ENCODE measurements around the gene EDEM2. TPM values are rescaled to one million over a fixed set of nuclear protein-coding genes. Genes with fewer than 3 reads are reported as not detected.
A peak's percentile ranks its signal among the peaks of the same experiment; 100 is the strongest.
"Not testable (repeated sequence)": the region's sequence is repeated elsewhere in the genome, so short reads cannot be mapped to it uniquely, and the experiment has no call there.

EDEM2 gene
- total RNA-seq (22.7 TPM), polyA plus RNA-seq (10 to 100 TPM; 46.4 to 52.1 (median 50.4) TPM)

GRCh38 chr20:35146920-35147574 lies at the start of gene EDEM2:
Gene EDEM2 (minus strand): TSS chr20:35147336. CDS start chr20:35147258, 78 bp downstream.
- H3K4me1 Mint-ChIP-seq: peaks cover 17 to 53% (median 32%) of the 10 kb centered on the region in 4 donors
- H3K4me3 ChIP-seq (ENCODE audit: low read depth, low read length): peak within 1 kb of the TSS; percentile 93
- DNase-seq: peak; percentile 93 to 96 (median 93)
- H3K27ac ChIP-seq (ENCODE audit: insufficient read depth, low read length, poor library complexity, severe bottlenecking): peak within 1 kb of the TSS; percentile 73
- peak within 1 kb of the TSS; percentile 98 to 100 (median 99) for H3K4me3 Mint-ChIP-seq
- no peaks in the 10 kb centered on the region for H3K9me3 Mint-ChIP-seq
- peak within 1 kb of the TSS; percentile 92 to 98 (median 97) for H3K27ac Mint-ChIP-seq
- H3K27me3 Mint-ChIP-seq: no peaks in the 10 kb centered on the region
- peaks cover 29% of the 10 kb centered on the region for H3K4me1 ChIP-seq (ENCODE audit: control insufficient read depth, insufficient read depth, low read length, poor library complexity, severe bottlenecking)
- peaks cover 16% of the 10 kb centered on the region for H3K36me3 ChIP-seq (ENCODE audit: control insufficient read depth, insufficient read depth, low read length)
- peak; percentile 86 to 87 for ATAC-seq (ENCODE audit: low read depth in 2 of 2)
- H3K27me3 ChIP-seq (ENCODE audit: control insufficient read depth, insufficient read depth, low read length): no peaks in the 10 kb centered on the region
- no peaks in the 10 kb centered on the region for H3K9me3 ChIP-seq (ENCODE audit: control insufficient read depth in 2 of 2, low read length in 2 of 2)
- peaks cover 13% of the 10 kb centered on the region for H3K36me3 Mint-ChIP-seq

GRCh38 chr20:35196313-35196712 lies 49.2 kb upstream of the EDEM2 start:
- H3K27ac Mint-ChIP-seq: no peak overlapping the region
- Histone ChIP-seq H3K4me3 (ENCODE audit: low read depth, low read length) (no peak overlapping the region), H3K9me3 (ENCODE audit: control insufficient read depth in 2 of 2, low read length in 2 of 2) (peaks cover 8 to 13% of the 10 kb centered on the region in 2 experiments), H3K27me3 (ENCODE audit: control insufficient read depth, insufficient read depth, low read length) (no peaks in the 10 kb centered on the region), H3K27ac (ENCODE audit: insufficient read depth, low read length, poor library complexity, severe bottlenecking) (no peak overlapping the region), H3K4me1 (ENCODE audit: control insufficient read depth, insufficient read depth, low read length, poor library complexity, severe bottlenecking) (no peaks in the 10 kb centered on the region), H3K36me3 (ENCODE audit: control insufficient read depth, insufficient read depth, low read length) (no peaks in the 10 kb centered on the region)
- H3K4me1 Mint-ChIP-seq: peaks cover 0 to 5% (median under 1%) of the 10 kb centered on the region in 4 donors
- peaks cover 0 to 16% (median 13%) of the 10 kb centered on the region in 7 donors for H3K9me3 Mint-ChIP-seq
- H3K27me3 Mint-ChIP-seq: no peaks in the 10 kb centered on the region
- ATAC-seq (ENCODE audit: low read depth in 2 of 2) (no peak), DNase-seq (no peak)
- H3K36me3 Mint-ChIP-seq: peaks cover 34% of the 10 kb centered on the region
- no peak overlapping the region for H3K4me3 Mint-ChIP-seq

GRCh38 chr20:35193031-35193791 lies 46.1 kb upstream of the EDEM2 start:
- DNase-seq; H3K4me3 Mint-ChIP-seq; H3K36me3 ChIP-seq (ENCODE audit: control insufficient read depth, insufficient read depth, low read length); H3K27me3 Mint-ChIP-seq; H3K4me1 Mint-ChIP-seq; ATAC-seq (ENCODE audit: low read depth in 2 of 2); H3K4me1 ChIP-seq (ENCODE audit: control insufficient read depth, insufficient read depth, low read length, poor library complexity, severe bottlenecking); H3K27ac ChIP-seq (ENCODE audit: insufficient read depth, low read length, poor library complexity, severe bottlenecking); H3K4me3 ChIP-seq (ENCODE audit: low read depth, low read length); H3K27me3 ChIP-seq (ENCODE audit: control insufficient read depth, insufficient read depth, low read length); H3K27ac Mint-ChIP-seq: not testable (repeated sequence)
- peaks cover 0 to 13% (median 11%) of the 10 kb centered on the region in 7 donors for H3K9me3 Mint-ChIP-seq
- peaks cover 8 to 13% of the 10 kb centered on the region in 2 experiments for H3K9me3 ChIP-seq (ENCODE audit: control insufficient read depth in 2 of 2, low read length in 2 of 2)
- peaks cover 30% of the 10 kb centered on the region for H3K36me3 Mint-ChIP-seq

GRCh38 chr20:35192118-35192872 lies 45.2 kb upstream of the EDEM2 start:
- no peak for DNase-seq
- H3K4me1 Mint-ChIP-seq: peaks cover 0 to 5% (median 3%) of the 10 kb centered on the region in 4 donors
- no peaks in the 10 kb centered on the region for H3K27me3 ChIP-seq (ENCODE audit: control insufficient read depth, insufficient read depth, low read length)
- no peaks in the 10 kb centered on the region for H3K4me1 ChIP-seq (ENCODE audit: control insufficient read depth, insufficient read depth, low read length, poor library complexity, severe bottlenecking)
- peaks cover 8 to 13% of the 10 kb centered on the region in 2 experiments for H3K9me3 ChIP-seq (ENCODE audit: control insufficient read depth in 2 of 2, low read length in 2 of 2)
- peaks cover 29% of the 10 kb centered on the region for H3K36me3 Mint-ChIP-seq
- H3K4me3 Mint-ChIP-seq: no peak overlapping the region
- no peak overlapping the region for H3K27ac Mint-ChIP-seq
- no peaks in the 10 kb centered on the region for H3K27me3 Mint-ChIP-seq
- H3K9me3 Mint-ChIP-seq: peaks cover 0 to 13% (median 10%) of the 10 kb centered on the region in 7 donors
- no peak for ATAC-seq (ENCODE audit: low read depth in 2 of 2)
- no peaks in the 10 kb centered on the region for H3K36me3 ChIP-seq (ENCODE audit: control insufficient read depth, insufficient read depth, low read length)
- H3K27ac ChIP-seq (ENCODE audit: insufficient read depth, low read length, poor library complexity, severe bottlenecking): no peak overlapping the region
- no peak overlapping the region for H3K4me3 ChIP-seq (ENCODE audit: low read depth, low read length)

GRCh38 chr20:35191419-35192117 lies 44.4 kb upstream of the EDEM2 start:
- ATAC-seq (ENCODE audit: low read depth in 2 of 2): no peak
- H3K36me3 Mint-ChIP-seq: peaks cover 23% of the 10 kb centered on the region
- no peaks in the 10 kb centered on the region for H3K27me3 Mint-ChIP-seq
- Histone ChIP-seq H3K4me3 (ENCODE audit: low read depth, low read length) (no peak overlapping the region), H3K27ac (ENCODE audit: insufficient read depth, low read length, poor library complexity, severe bottlenecking) (no peak overlapping the region), H3K36me3 (ENCODE audit: control insufficient read depth, insufficient read depth, low read length) (no peaks in the 10 kb centered on the region), H3K9me3 (ENCODE audit: control insufficient read depth in 2 of 2, low read length in 2 of 2) (peaks cover 5 to 8% of the 10 kb centered on the region in 2 experiments), H3K27me3 (ENCODE audit: control insufficient read depth, insufficient read depth, low read length) (no peaks in the 10 kb centered on the region), H3K4me1 (ENCODE audit: control insufficient read depth, insufficient read depth, low read length, poor library complexity, severe bottlenecking) (no peaks in the 10 kb centered on the region)
- H3K9me3 Mint-ChIP-seq: peaks cover 0 to 9% (median 3%) of the 10 kb centered on the region in 7 donors
- peak overlapping the region in 1 of 3 donors; percentile 72 for H3K27ac Mint-ChIP-seq
- H3K4me1 Mint-ChIP-seq: peaks cover 0 to 5% (median 3%) of the 10 kb centered on the region in 4 donors
- H3K4me3 Mint-ChIP-seq: no peak overlapping the region
- DNase-seq: no peak

GRCh38 chr20:35190556-35190955 lies 43.4 kb upstream of the EDEM2 start:
- Mint-ChIP-seq H3K27ac (peak overlapping the region in 1 of 3 donors; percentile 18), H3K4me1 (peaks cover 0 to 5% (median 3%) of the 10 kb centered on the region in 4 donors), H3K27me3 (no peaks in the 10 kb centered on the region), H3K9me3 (peaks cover 0 to 9% (median 0%) of the 10 kb centered on the region in 7 donors), H3K36me3 (peaks cover 23% of the 10 kb centered on the region), H3K4me3 (no peak overlapping the region)
- H3K9me3 ChIP-seq (ENCODE audit: control insufficient read depth in 2 of 2, low read length in 2 of 2): no peaks in the 10 kb centered on the region
- ATAC-seq (ENCODE audit: low read depth in 2 of 2) (no peak), DNase-seq (no peak)
- H3K27ac ChIP-seq (ENCODE audit: insufficient read depth, low read length, poor library complexity, severe bottlenecking): no peak overlapping the region
- no peaks in the 10 kb centered on the region for H3K36me3 ChIP-seq (ENCODE audit: control insufficient read depth, insufficient read depth, low read length)
- H3K27me3 ChIP-seq (ENCODE audit: control insufficient read depth, insufficient read depth, low read length): no peaks in the 10 kb centered on the region
- no peak overlapping the region for H3K4me3 ChIP-seq (ENCODE audit: low read depth, low read length)
- no peaks in the 10 kb centered on the region for H3K4me1 ChIP-seq (ENCODE audit: control insufficient read depth, insufficient read depth, low read length, poor library complexity, severe bottlenecking)

GRCh38 chr20:35189223-35189622 lies 42.1 kb upstream of the EDEM2 start:
- not testable (repeated sequence) for H3K36me3 ChIP-seq (ENCODE audit: control insufficient read depth, insufficient read depth, low read length); H3K27me3 Mint-ChIP-seq; DNase-seq; H3K4me3 ChIP-seq (ENCODE audit: low read depth, low read length); H3K9me3 Mint-ChIP-seq; ATAC-seq (ENCODE audit: low read depth in 2 of 2); H3K4me1 ChIP-seq (ENCODE audit: control insufficient read depth, insufficient read depth, low read length, poor library complexity, severe bottlenecking); H3K4me3 Mint-ChIP-seq; H3K4me1 Mint-ChIP-seq; H3K27ac ChIP-seq (ENCODE audit: insufficient read depth, low read length, poor library complexity, severe bottlenecking); H3K9me3 ChIP-seq (ENCODE audit: control insufficient read depth in 2 of 2, low read length in 2 of 2); H3K27me3 ChIP-seq (ENCODE audit: control insufficient read depth, insufficient read depth, low read length); H3K27ac Mint-ChIP-seq
- peaks cover 27% of the 10 kb centered on the region for H3K36me3 Mint-ChIP-seq
